ENCODE data around the gene MAST2.

- no peak for TF ChIP-seq CTCF (conservative IDR thresholded peaks at IDR 0.05 in 1 of 2, IDR thresholded peaks at IDR 0.05 in 1 of 2; ENCODE audit: extremely low read depth in 1 of 2, insufficient read depth in 1 of 2, low read depth in 1 of 2, low read length in 2 of 2)
- TF ChIP-seq EZH2 (IDR thresholded peaks at IDR 0.05; ENCODE audit: borderline replicate concordance, low read length) = no peak
Observed at GRCh38 chr1:45934947-45935346, 131.5 kb downstream of the MAST2 start.

Data from mammary epithelial cell (primary cell).